A549 (cell line): Measurements from ENCODE around the gene AQP6.

Experiments used
- CTCF ChIP-seq: fragments of >200 bp; sonication (Bioruptor Twin); formaldehyde crosslinking; IDR thresholded peaks from 3 replicates; pipeline ENCODE4 v1.5.1; 2016
- POLR2A ChIP-seq: IDR thresholded peaks from 2 replicates; pipeline ENCODE4 v1.6.1; 2012; ENCODE audit warnings: mild to moderate bottlenecking, low read length
- RAD21 ChIP-seq, 2 experiments: fragments of >200 bp in 1 of 2; sonication (Bioruptor Twin) in 1 of 2; formaldehyde crosslinking in 1 of 2; IDR thresholded peaks in 1 of 2; conservative IDR thresholded peaks in 1 of 2; 2 replicates in 1 of 2; 3 replicates in 1 of 2; pipeline ENCODE4 v1.6.1; 2012 to 2018; ENCODE audit warnings: inconsistent platforms in 1 of 2
- RNF2 ChIP-seq: fragments of 200-600 bp; sonication (generic); IDR thresholded peaks from 2 replicates; pipeline ENCODE4 v1.6.1; 2016; ENCODE audit warnings: low read depth, mild to moderate bottlenecking, antibody characterized with exemption, moderate library complexity, borderline replicate concordance

DNA sequence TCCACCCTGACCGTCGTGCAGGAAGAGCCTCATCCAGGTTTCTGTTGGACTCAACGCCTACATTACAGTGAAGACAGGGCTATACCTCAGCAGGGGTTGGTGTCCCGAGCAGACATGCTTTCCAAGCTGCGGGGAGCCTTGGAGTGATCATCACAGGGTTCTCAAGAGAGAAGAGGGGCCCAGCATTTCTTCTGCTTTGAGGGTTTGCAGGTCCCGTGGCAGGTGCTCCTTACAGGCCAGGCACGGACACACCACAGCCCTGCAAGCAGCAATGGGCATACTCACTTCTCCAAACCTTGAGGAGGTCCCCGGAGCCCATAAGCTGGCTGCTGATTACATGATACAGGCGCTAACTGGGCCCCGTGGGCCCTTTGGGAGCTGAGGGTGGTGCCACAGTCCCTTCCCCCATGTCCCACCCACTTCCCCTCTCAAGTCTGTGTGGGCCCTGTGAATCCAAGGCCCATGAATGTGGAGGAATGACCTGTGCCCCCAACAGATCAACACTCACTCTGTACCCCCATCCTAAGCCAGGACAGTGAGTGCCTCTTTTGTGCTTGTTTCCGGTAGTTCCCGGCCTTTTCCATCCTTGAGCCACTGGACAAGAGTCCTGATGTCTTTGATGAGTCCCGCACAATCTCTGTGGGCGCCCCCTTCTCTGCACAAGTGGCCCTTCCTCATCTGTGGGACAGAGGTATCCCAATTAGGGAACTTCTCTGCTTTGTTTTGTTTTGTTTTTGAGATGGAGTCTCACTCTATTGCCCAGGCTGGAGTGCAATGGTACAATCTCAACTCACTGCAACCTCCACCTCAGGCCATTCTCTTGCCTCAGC, 21.1 kb upstream of the AQP6 start:
- TF ChIP-seq RAD21 (conservative IDR thresholded peaks at IDR 0.05 in 1 of 2, IDR thresholded peaks at IDR 0.05 in 1 of 2) (no peak), CTCF (no peak), POLR2A (no peak), RNF2 (no peak)
